ENCODE results near the gene ZNF100.
"Not testable (repeated sequence)": the region's sequence is repeated elsewhere in the genome, so short reads cannot be mapped to it uniquely, and the experiment has no call there.

- not testable (repeated sequence) for TF ChIP-seq ZNF274 (IDR thresholded peaks at IDR 0.05; ENCODE audit: low read length); ZNF274 (tag by site-specific recombination; IDR thresholded peaks at IDR 0.05; ENCODE audit: borderline replicate concordance); ZNF555 (tag by site-specific recombination; conservative IDR thresholded peaks at IDR 0.05); CTCF (tag by site-specific recombination; IDR thresholded peaks at IDR 0.05); ZNF548 (tag by site-specific recombination; IDR thresholded peaks at IDR 0.05); HIC1 (tag by site-specific recombination; IDR thresholded peaks at IDR 0.05); ZBTB44 (tag by site-specific recombination; IDR thresholded peaks at IDR 0.05)
These were observed 694 bp downstream of the ZNF100 start for GRCh38 chr19:21766705-21767064.
